ENCODE data around the gene RRP1B. TPM values are rescaled to one million over a fixed set of nuclear protein-coding genes. Genes with fewer than 3 reads are reported as not detected.

Gene RRP1B
- polyA plus RNA-seq, 1 donor from 2014 or later = 20.3 TPM

GRCh38 chr21:43619856-43620255, 39.5 kb upstream of the RRP1B start:
- no peaks in the 10 kb centered on the region for H3K9me2 ChIP-seq (ENCODE audit: insufficient read depth, low read length)
- no peak overlapping the region for H3K9ac ChIP-seq (ENCODE audit: low read length)
- no peaks in the 10 kb centered on the region for H3F3A ChIP-seq (ENCODE audit: insufficient read depth, low read length, poor library complexity, severe bottlenecking)
- no peaks in the 10 kb centered on the region for H3K27me3 ChIP-seq (ENCODE audit: insufficient read depth, low read depth, low read length)
- no peaks in the 10 kb centered on the region for H4K20me1 ChIP-seq (ENCODE audit: insufficient read depth)
- H2AFZ ChIP-seq (ENCODE audit: low read depth, low read length) = no peak overlapping the region
- H3K36me3 ChIP-seq (ENCODE audit: insufficient read depth, low read length) = no peaks in the 10 kb centered on the region
- no peak overlapping the region for H3K4me2 ChIP-seq (ENCODE audit: low read length)
- no peak overlapping the region for H3K27ac ChIP-seq (ENCODE audit: low read length)
- H3K4me3 ChIP-seq (ENCODE audit: low read length) = no peak overlapping the region
- H3K79me2 ChIP-seq (replicated peaks; ENCODE audit: insufficient read depth, low read length) = no peaks in the 10 kb centered on the region
- no peak for TF ChIP-seq TAF1 (IDR thresholded peaks at IDR 0.05; ENCODE audit: low read depth)
- TF ChIP-seq REST (IDR thresholded peaks at IDR 0.05; ENCODE audit: borderline replicate concordance) = no peak
- no peak for TF ChIP-seq MXI1 (conservative IDR thresholded peaks at IDR 0.05; ENCODE audit: poor library complexity, severe bottlenecking)
- no peak for TF ChIP-seq SMC3 (conservative IDR thresholded peaks at IDR 0.05; ENCODE audit: poor library complexity)
- peak; percentile 19 for TF ChIP-seq RAD21 (conservative IDR thresholded peaks at IDR 0.05)
- TF ChIP-seq EZH2 (IDR thresholded peaks at IDR 0.05; ENCODE audit: borderline replicate concordance, insufficient read depth, low read length, poor library complexity, severe bottlenecking) = no peak
- peaks cover 3% of the 10 kb centered on the region for H3K9me3 ChIP-seq (ENCODE audit: low read length)

GRCh38 chr21:43622796-43623195, 36.6 kb upstream of the RRP1B start:
- no peaks in the 10 kb centered on the region for H3K9me2 ChIP-seq (ENCODE audit: insufficient read depth, low read length)
- no peak overlapping the region for H3K9ac ChIP-seq (ENCODE audit: low read length)
- H3K4me3 ChIP-seq (ENCODE audit: low read length) = no peak overlapping the region
- H3F3A ChIP-seq (ENCODE audit: insufficient read depth, low read length, poor library complexity, severe bottlenecking) = no peaks in the 10 kb centered on the region
- H4K20me1 ChIP-seq (ENCODE audit: insufficient read depth) = no peaks in the 10 kb centered on the region
- TF ChIP-seq EZH2 (IDR thresholded peaks at IDR 0.05; ENCODE audit: borderline replicate concordance, insufficient read depth, low read length, poor library complexity, severe bottlenecking) (no peak), CTCF (IDR thresholded peaks at IDR 0.05; ENCODE audit: poor library complexity, severe bottlenecking) (no peak), SMC3 (conservative IDR thresholded peaks at IDR 0.05; ENCODE audit: poor library complexity) (no peak), TAF1 (IDR thresholded peaks at IDR 0.05; ENCODE audit: low read depth) (no peak), REST (IDR thresholded peaks at IDR 0.05; ENCODE audit: borderline replicate concordance) (no peak), RAD21 (conservative IDR thresholded peaks at IDR 0.05) (no peak), MXI1 (conservative IDR thresholded peaks at IDR 0.05; ENCODE audit: poor library complexity, severe bottlenecking) (no peak), EP300 (conservative IDR thresholded peaks at IDR 0.05; ENCODE audit: poor library complexity, severe bottlenecking) (no peak), POLR2AphosphoS5 (IDR thresholded peaks at IDR 0.05) (no peak)
- H3K36me3 ChIP-seq (ENCODE audit: insufficient read depth, low read length) = no peaks in the 10 kb centered on the region
- no peak overlapping the region for H3K4me2 ChIP-seq (ENCODE audit: low read length)
- H3K9me3 ChIP-seq (ENCODE audit: low read length) = peaks cover 3% of the 10 kb centered on the region
- H3K79me2 ChIP-seq (replicated peaks; ENCODE audit: insufficient read depth, low read length) = no peaks in the 10 kb centered on the region
- no peaks in the 10 kb centered on the region for H3K27me3 ChIP-seq (ENCODE audit: insufficient read depth, low read depth, low read length)
- no peak overlapping the region for H2AFZ ChIP-seq (ENCODE audit: low read depth, low read length)
- H3K27ac ChIP-seq (ENCODE audit: low read length) = no peak overlapping the region
